ENCODE results near the gene SPATA20. TPM values are rescaled to one million over a fixed set of nuclear protein-coding genes. Genes with fewer than 3 reads are reported as not detected.

SPATA20 gene
- total RNA-seq, 1 donor from 2014 or later: 58.1 TPM

DNA sequence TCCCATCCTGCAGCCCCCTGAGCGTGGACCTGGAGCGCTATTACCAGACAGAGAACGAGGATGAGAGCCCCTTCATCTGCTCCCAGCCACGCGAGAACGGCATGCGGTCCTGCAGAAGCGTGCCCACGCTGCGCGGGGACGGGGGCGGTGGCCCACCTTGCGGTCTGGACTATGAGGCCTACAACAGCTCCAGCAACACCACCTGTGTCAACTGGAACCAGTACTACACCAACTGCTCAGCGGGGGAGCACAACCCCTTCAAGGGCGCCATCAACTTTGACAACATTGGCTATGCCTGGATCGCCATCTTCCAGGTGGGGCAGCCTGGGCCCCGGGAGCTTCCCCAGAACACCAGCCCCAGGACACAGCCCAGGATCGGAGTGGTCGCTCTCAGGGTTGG lies 25.6 kb downstream of the SPATA20 start:
- Mint-ChIP-seq H3K9me3 (ENCODE audit: unreplicated experiment) (no peaks in the 10 kb centered on the region), H3K4me1 (ENCODE audit: unreplicated experiment) (no peaks in the 10 kb centered on the region), H3K4me3 (ENCODE audit: unreplicated experiment) (no peak overlapping the region), H3K27ac (ENCODE audit: unreplicated experiment) (no peak overlapping the region), H3K27me3 (ENCODE audit: unreplicated experiment) (peaks cover 22% of the 10 kb centered on the region), H3K36me3 (ENCODE audit: unreplicated experiment) (no peaks in the 10 kb centered on the region)
- TF ChIP-seq CTCF (IDR thresholded peaks at IDR 0.05): no peak
- no peak for DNase-seq (ENCODE audit: extremely low spot score, unreplicated experiment)

- H3K27me3 Mint-ChIP-seq (ENCODE audit: unreplicated experiment): peaks cover 24% of the 10 kb centered on the region
- H3K4me3 Mint-ChIP-seq (ENCODE audit: unreplicated experiment): no peak overlapping the region
- H3K4me1 Mint-ChIP-seq (ENCODE audit: unreplicated experiment): no peaks in the 10 kb centered on the region
- H3K36me3 Mint-ChIP-seq (ENCODE audit: unreplicated experiment): no peaks in the 10 kb centered on the region
- no peaks in the 10 kb centered on the region for H3K9me3 Mint-ChIP-seq (ENCODE audit: unreplicated experiment)
- DNase-seq (ENCODE audit: extremely low spot score, unreplicated experiment): no peak
- TF ChIP-seq CTCF (IDR thresholded peaks at IDR 0.05): no peak
- H3K27ac Mint-ChIP-seq (ENCODE audit: unreplicated experiment): no peak overlapping the region
Measured at GRCh38 chr17:50573866-50574611, 27.1 kb downstream of the SPATA20 start.

DNA sequence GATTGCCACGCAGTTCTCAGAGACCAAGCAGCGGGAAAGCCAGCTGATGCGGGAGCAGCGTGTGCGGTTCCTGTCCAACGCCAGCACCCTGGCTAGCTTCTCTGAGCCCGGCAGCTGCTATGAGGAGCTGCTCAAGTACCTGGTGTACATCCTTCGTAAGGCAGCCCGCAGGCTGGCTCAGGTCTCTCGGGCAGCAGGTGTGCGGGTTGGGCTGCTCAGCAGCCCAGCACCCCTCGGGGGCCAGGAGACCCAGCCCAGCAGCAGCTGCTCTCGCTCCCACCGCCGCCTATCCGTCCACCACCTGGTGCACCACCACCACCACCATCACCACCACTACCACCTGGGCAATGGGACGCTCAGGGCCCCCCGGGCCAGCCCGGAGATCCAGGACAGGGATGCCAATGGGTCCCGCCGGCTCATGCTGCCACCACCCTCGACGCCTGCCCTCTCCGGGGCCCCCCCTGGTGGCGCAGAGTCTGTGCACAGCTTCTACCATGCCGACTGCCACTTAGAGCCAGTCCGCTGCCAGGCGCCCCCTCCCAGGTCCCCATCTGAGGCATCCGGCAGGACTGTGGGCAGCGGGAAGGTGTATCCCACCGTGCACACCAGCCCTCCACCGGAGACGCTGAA lies 28.7 kb downstream of the SPATA20 start:
- Mint-ChIP-seq H3K4me3 (ENCODE audit: unreplicated experiment) (no peak overlapping the region), H3K27me3 (ENCODE audit: unreplicated experiment) (peaks cover 26% of the 10 kb centered on the region)
- no peak for TF ChIP-seq CTCF (IDR thresholded peaks at IDR 0.05)

GRCh38 chr17:50576864-50577263 lies 29.9 kb downstream of the SPATA20 start:
- DNase-seq (ENCODE audit: extremely low spot score, unreplicated experiment): no peak
- Mint-ChIP-seq H3K4me1 (ENCODE audit: unreplicated experiment) (peaks cover 2% of the 10 kb centered on the region), H3K27me3 (ENCODE audit: unreplicated experiment) (peaks cover 26% of the 10 kb centered on the region), H3K4me3 (ENCODE audit: unreplicated experiment) (no peak overlapping the region), H3K36me3 (ENCODE audit: unreplicated experiment) (no peaks in the 10 kb centered on the region), H3K27ac (ENCODE audit: unreplicated experiment) (no peak overlapping the region), H3K9me3 (ENCODE audit: unreplicated experiment) (no peaks in the 10 kb centered on the region)
- no peak for TF ChIP-seq CTCF (IDR thresholded peaks at IDR 0.05)

More for the DNA sequence above, 28.7 kb downstream of the SPATA20 start:
- Mint-ChIP-seq H3K36me3 (ENCODE audit: unreplicated experiment) (no peaks in the 10 kb centered on the region), H3K27ac (ENCODE audit: unreplicated experiment) (no peak overlapping the region), H3K4me1 (ENCODE audit: unreplicated experiment) (no peaks in the 10 kb centered on the region), H3K9me3 (ENCODE audit: unreplicated experiment) (no peaks in the 10 kb centered on the region)
- no peak for DNase-seq (ENCODE audit: extremely low spot score, unreplicated experiment)

DNA sequence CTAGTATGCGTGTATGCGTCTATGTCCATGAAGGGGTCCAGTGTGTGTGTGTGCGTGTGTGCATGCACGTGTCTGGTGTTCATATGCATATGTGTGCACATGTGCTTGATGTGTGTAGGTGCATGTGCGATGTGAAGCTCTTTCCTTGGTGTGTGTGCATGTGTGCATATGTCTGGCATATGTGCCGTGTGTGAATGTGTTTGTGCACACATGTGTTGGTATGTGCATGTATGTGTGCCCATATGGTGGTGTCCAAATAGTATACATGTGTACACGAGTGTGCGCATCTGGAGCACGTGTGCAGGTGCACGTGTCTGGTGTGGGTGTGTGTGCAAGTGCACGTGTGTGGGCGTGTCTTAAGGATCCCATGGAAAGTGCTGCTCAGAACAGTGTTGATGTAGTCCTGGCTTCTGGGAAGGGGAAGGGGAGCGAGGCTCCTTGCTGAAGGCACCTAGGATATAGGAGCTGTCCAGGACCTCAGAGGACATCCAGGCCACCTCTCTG lies 30.5 kb downstream of the SPATA20 start:
- TF ChIP-seq CTCF (IDR thresholded peaks at IDR 0.05): no peak
- no peaks in the 10 kb centered on the region for H3K9me3 Mint-ChIP-seq (ENCODE audit: unreplicated experiment)
- DNase-seq (ENCODE audit: extremely low spot score, unreplicated experiment): no peak
- H3K36me3 Mint-ChIP-seq (ENCODE audit: unreplicated experiment): no peaks in the 10 kb centered on the region
- H3K27ac Mint-ChIP-seq (ENCODE audit: unreplicated experiment): no peak overlapping the region
- H3K4me3 Mint-ChIP-seq (ENCODE audit: unreplicated experiment): no peak overlapping the region
- H3K4me1 Mint-ChIP-seq (ENCODE audit: unreplicated experiment): peaks cover 2% of the 10 kb centered on the region
- H3K27me3 Mint-ChIP-seq (ENCODE audit: unreplicated experiment): peaks cover 25% of the 10 kb centered on the region
